GM12864 (cell line): Measurements from ENCODE around the gene KRABD2.

ENCODE experiments used
- DNase-seq: peaks from one replicate; pipeline ENCODE4 v3.0.0-alpha.2; 2011; ENCODE audit warnings: low read depth
- H3K4me3 ChIP-seq: 2 replicates; pipeline ENCODE4 v1.5.1; 2011; ENCODE audit warnings: mild to moderate bottlenecking, low read depth, low read length, control low read depth
- TF ChIP-seq, protein P1 (sequence below): IDR thresholded peaks from 2 replicates; pipeline ENCODE4 v1.5.1; 2011; ENCODE audit warnings: low read depth, mild to moderate bottlenecking, moderate library complexity, low read length, control low read depth, inconsistent platforms; ENCODE audit errors: missing control alignments

Gene KRABD2

DNA sequence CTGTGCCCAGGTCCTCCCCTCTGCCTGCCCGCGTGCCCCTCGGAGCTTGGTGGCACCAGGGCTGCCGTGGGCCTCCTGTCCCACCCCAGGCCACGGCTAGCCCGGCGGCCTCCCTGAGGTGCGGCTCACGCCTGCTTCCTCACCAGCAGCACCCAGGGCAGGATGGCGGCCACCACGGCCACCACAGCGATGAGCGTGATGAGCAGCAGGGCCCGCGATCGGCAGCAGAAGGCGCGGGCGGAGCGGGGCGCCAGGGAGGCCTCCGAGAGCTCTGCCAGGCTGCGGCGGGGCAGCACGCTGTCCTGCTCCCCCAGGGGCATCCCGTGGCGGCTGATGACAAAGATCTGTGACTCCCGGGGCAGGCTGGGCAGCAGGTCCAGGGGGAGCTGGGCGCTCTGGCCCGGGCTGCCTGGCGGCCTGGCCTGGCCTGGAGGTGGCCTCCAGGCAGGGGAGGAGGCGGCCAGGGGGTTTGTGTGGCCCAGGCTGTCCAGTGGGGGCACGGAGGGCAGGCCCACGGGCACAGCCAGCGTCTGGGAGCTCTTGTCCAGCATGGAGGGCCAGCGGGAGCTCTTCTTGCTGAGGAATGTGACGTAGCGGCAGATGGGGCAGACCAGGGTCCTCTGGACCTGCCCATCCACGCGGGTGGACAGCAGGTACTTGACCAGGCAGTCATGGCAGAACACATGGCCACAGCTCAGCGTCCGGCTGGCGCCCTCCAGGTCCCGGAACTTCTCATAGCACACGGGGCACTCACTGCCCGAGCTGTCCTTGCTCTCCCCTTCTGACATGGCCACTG lies 16.4 kb upstream of the KRABD2 start:
- H3K4me3 ChIP-seq, result no peak overlapping the region
- no peak for DNase-seq
- TF ChIP-seq, protein P1, sequence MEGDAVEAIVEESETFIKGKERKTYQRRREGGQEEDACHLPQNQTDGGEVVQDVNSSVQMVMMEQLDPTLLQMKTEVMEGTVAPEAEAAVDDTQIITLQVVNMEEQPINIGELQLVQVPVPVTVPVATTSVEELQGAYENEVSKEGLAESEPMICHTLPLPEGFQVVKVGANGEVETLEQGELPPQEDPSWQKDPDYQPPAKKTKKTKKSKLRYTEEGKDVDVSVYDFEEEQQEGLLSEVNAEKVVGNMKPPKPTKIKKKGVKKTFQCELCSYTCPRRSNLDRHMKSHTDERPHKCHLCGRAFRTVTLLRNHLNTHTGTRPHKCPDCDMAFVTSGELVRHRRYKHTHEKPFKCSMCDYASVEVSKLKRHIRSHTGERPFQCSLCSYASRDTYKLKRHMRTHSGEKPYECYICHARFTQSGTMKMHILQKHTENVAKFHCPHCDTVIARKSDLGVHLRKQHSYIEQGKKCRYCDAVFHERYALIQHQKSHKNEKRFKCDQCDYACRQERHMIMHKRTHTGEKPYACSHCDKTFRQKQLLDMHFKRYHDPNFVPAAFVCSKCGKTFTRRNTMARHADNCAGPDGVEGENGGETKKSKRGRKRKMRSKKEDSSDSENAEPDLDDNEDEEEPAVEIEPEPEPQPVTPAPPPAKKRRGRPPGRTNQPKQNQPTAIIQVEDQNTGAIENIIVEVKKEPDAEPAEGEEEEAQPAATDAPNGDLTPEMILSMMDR, result no peak

DNA sequence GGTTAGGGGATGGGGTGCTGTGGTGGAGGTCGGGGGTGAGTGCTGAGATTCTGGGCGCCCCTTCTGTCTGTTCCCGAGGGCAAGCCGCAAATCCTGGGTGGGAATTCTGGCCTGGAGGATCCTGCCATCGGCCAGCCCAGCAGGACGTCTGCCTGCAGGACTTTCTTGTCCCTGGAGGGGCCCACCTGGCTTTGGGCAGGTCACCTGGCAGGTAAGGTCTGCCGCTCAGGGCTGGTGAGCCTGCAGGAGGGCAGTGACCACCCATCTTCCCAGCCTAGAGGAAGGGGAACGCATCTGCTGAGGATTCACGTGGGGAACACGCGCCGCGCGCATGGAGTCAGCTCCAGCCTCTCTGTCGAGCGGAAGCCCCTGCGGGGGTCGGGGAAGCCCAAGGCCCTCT lies 15.8 kb upstream of the KRABD2 start:
- H3K4me3 ChIP-seq, result no peak overlapping the region
- no peak for DNase-seq
- TF ChIP-seq, protein P1, result no peak

DNA sequence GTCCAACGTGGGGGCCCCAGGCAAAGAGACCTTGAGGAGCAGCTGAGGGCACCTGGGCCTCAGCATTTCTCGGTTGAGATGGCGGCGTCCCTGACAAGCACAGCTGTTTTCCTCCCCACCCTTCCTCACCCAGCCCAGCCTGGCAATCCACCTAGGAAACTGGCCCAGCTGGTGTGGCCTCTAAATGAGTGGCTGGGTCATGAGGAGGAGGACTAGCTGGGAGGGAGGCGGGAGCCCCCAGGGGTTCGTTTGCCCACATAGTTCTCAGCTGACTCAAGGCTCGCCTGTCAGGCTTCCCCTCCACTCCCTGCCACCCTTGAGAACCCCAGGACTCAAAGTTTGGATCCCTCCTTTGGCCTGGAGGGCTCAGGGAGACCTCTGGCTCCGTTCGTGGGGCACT lies 15.2 kb upstream of the KRABD2 start:
- TF ChIP-seq, protein P1, result no peak
- DNase-seq, result no peak
- H3K4me3 ChIP-seq, result no peak overlapping the region

DNA sequence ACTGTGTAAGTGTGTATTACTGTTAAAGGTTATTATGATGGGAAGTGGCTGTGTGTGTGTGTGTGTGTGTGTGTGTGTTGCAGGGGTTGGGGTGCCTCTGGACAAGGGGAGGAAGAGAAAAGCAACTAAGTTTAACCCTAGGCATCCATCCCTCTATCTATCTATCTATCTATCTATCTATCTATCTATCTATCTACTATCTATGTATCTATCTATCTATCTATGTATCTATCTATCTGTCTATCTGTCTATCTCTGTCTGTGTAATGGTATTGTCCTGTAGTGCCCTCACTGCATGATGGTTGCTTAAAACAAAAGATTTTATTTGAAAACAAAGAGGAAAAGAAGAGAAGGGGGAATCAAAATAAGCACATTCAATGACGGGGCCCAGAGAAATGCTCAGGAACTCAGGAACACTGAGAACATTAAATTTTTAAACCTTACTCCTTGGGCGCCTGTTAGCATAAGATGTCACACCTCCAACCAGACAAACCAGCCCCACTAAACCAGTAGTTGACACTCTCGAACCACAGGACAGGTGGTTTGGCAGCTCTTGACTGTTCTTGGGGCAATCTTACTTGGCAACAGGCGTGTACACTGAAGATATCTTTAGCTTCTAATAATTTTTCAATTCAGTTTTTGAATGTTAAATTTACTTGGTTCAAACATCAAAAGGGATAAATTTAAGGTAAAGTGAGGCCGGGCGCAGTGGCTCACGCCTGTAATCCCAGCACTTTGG lies 11.6 kb upstream of the KRABD2 start:
- TF ChIP-seq, protein P1, result no peak
- no peak for DNase-seq
- H3K4me3 ChIP-seq, result no peak overlapping the region

DNA sequence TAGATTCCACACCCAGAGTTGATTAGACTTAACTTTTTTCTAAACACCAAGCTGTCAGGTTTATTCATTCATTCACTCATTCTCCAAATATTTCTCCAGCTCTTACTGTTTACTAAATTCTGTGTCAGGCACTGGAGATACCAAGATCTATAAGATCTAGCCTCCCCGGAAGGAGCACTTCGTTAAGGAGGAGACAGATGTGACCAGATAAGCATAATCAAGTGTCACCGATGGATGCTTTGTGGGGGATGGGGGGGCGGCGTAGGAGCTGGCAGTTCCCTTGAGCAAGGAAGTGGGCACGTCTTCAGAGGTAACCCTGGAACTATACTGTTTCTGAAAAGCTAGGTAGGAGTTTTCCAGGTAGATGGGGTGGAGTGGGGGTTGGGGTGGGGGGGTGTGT lies 10.3 kb upstream of the KRABD2 start:
- no peak for DNase-seq
- no peak overlapping the region for H3K4me3 ChIP-seq
- TF ChIP-seq, protein P1, result no peak

DNA sequence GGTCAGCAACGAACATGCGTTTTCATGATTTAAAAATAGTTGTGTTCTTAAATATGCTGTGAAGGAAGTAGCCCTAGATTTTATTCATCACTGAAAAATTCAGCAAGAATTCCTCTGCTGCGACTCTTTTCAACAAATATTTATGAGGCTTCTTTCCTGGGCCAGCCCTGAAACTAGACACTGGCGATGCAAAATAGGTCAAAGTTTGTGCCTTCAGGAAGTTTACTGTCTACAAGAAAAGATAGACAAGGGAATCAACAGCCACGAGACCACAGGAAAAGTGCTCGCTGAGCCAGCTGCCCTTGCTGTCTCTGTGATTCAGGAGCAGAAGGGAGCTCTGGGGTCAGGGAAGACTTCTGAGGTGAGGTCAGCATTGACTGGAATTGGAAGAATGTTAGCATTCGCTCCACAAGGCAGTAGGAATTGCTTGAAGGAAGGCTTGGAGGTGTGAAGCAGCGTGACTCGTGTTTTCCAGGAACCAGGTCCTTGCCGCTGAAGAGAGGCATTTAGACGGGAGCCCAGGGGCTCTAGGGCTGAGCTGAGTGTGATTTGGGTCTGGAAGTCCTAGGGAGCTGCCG lies 8.4 kb upstream of the KRABD2 start:
- TF ChIP-seq, protein P1, result no peak
- no peak for DNase-seq
- H3K4me3 ChIP-seq, result no peak overlapping the region
